ENCODE results near the gene ITPR1. TPM values are rescaled to one million over a fixed set of nuclear protein-coding genes. Genes with fewer than 3 reads are reported as not detected.

ITPR1 gene
- total and polyA plus RNA-seq, 2 experiments from 2014 or later: 6.8 to 21.0 TPM

DNA sequence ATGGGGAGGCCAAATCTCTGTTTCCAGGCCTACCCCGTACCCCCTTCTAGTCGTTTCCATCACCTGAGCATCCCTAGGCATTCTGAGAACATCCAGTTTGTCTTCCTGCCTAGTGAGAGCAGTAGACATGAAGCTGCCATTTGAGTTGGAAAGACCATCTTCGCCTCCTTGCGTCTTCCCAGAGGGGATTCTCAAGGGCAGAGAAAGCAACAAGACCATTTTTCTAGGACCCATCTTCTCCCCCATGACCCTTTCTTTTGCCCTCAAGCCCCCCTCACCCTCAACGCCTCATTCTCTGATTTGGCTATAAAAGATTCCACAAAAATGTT, 337.4 kb downstream of the ITPR1 start:
- Histone ChIP-seq H2AFZ (no peak overlapping the region), H3K9me2 (ENCODE audit: insufficient read depth) (no peaks in the 10 kb centered on the region), H3K4me3 (no peak overlapping the region), H3K4me2 (no peak overlapping the region), H4K20me1 (replicated peaks; ENCODE audit: insufficient read depth) (no peaks in the 10 kb centered on the region), H3K79me2 (replicated peaks; ENCODE audit: insufficient read depth) (no peaks in the 10 kb centered on the region), H3K27ac (ENCODE audit: low read depth) (no peak overlapping the region), H3K36me3 (ENCODE audit: insufficient read depth) (no peaks in the 10 kb centered on the region), H3F3A (replicated peaks; ENCODE audit: low read depth) (no peaks in the 10 kb centered on the region), H3K27me3 (ENCODE audit: insufficient read depth) (no peaks in the 10 kb centered on the region), H3K4me1 (ENCODE audit: insufficient read depth) (peaks cover under 1% of the 10 kb centered on the region; the same call in 1 of the 2 replicates)
- peaks cover 15% of the 10 kb centered on the region for H3K4me1 Mint-ChIP-seq
- no peak overlapping the region for H3K4me3 Mint-ChIP-seq
- no peaks in the 10 kb centered on the region for H3K27me3 Mint-ChIP-seq (ENCODE audit: insufficient read depth, low read depth, poor library complexity)
- no peak for ATAC-seq
- 0 out of 2 replicates have a peak overlapping the region, but pooled peaks have one; percentile 46 for H3K27ac Mint-ChIP-seq
- DNase-seq (ENCODE audit: low spot score): no peak
- TF ChIP-seq NANOG (IDR thresholded peaks at IDR 0.05; ENCODE audit: borderline replicate concordance) (no peak), ZNF114 (CRISPR knock-in tag; IDR thresholded peaks at IDR 0.05) (no peak), ZNF331 (CRISPR knock-in tag; IDR thresholded peaks at IDR 0.05; ENCODE audit: low read depth) (no peak), STAT1 (IDR thresholded peaks at IDR 0.05; ENCODE audit: unreplicated experiment) (no peak), JUNB (IDR thresholded peaks at IDR 0.05; ENCODE audit: unreplicated experiment) (no peak)
- TF ChIP-seq, protein P1, sequence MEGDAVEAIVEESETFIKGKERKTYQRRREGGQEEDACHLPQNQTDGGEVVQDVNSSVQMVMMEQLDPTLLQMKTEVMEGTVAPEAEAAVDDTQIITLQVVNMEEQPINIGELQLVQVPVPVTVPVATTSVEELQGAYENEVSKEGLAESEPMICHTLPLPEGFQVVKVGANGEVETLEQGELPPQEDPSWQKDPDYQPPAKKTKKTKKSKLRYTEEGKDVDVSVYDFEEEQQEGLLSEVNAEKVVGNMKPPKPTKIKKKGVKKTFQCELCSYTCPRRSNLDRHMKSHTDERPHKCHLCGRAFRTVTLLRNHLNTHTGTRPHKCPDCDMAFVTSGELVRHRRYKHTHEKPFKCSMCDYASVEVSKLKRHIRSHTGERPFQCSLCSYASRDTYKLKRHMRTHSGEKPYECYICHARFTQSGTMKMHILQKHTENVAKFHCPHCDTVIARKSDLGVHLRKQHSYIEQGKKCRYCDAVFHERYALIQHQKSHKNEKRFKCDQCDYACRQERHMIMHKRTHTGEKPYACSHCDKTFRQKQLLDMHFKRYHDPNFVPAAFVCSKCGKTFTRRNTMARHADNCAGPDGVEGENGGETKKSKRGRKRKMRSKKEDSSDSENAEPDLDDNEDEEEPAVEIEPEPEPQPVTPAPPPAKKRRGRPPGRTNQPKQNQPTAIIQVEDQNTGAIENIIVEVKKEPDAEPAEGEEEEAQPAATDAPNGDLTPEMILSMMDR (conservative IDR thresholded peaks at IDR 0.05; ENCODE audit: low read depth in 2 of 2): no peak
- H3K9me3 Mint-ChIP-seq: no peaks in the 10 kb centered on the region
- no peaks in the 10 kb centered on the region for H3K36me3 Mint-ChIP-seq (ENCODE audit: low read depth)

DNA sequence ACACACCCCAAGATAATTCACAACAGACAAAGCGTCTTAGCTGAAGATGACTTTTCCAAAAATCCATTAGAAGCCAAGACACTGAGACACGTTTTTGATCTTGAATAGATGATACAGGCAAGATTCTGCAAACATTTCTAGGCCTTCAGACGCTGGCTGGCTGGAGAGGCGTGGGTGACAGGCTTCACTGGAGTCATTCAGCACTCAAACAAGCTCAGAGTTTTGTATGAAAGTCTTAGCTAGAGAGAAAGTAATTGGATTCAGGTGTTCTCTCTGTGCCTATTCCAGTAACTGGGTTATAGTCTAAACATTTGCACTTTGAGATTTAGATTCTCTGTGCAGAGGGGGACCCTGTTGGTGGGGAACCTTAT, 338.4 kb downstream of the ITPR1 start:
- Histone ChIP-seq H3K79me2 (replicated peaks; ENCODE audit: insufficient read depth) (no peaks in the 10 kb centered on the region), H3K4me2 (no peak overlapping the region), H3K9me2 (ENCODE audit: insufficient read depth) (no peaks in the 10 kb centered on the region), H4K20me1 (replicated peaks; ENCODE audit: insufficient read depth) (no peaks in the 10 kb centered on the region), H2AFZ (no peak overlapping the region), H3K4me1 (ENCODE audit: insufficient read depth) (no peaks in the 10 kb centered on the region), H3F3A (replicated peaks; ENCODE audit: low read depth) (no peaks in the 10 kb centered on the region), H3K36me3 (ENCODE audit: insufficient read depth) (no peaks in the 10 kb centered on the region), H3K4me3 (no peak overlapping the region), H3K27ac (ENCODE audit: low read depth) (no peak overlapping the region), H3K27me3 (ENCODE audit: insufficient read depth) (no peaks in the 10 kb centered on the region)
- ATAC-seq (no peak), DNase-seq (ENCODE audit: low spot score) (no peak)
- H3K4me1 Mint-ChIP-seq: peaks cover 14% of the 10 kb centered on the region
- H3K9me3 Mint-ChIP-seq: no peaks in the 10 kb centered on the region
- no peak overlapping the region for H3K4me3 Mint-ChIP-seq
- H3K27me3 Mint-ChIP-seq (ENCODE audit: insufficient read depth, low read depth, poor library complexity): no peaks in the 10 kb centered on the region
- H3K36me3 Mint-ChIP-seq (ENCODE audit: low read depth): no peaks in the 10 kb centered on the region
- TF ChIP-seq NANOG (IDR thresholded peaks at IDR 0.05; ENCODE audit: borderline replicate concordance) (no peak), ZNF331 (CRISPR knock-in tag; IDR thresholded peaks at IDR 0.05; ENCODE audit: low read depth) (no peak), CREB1 (CRISPR knock-in tag; IDR thresholded peaks at IDR 0.05; ENCODE audit: low read depth) (no peak), JUNB (IDR thresholded peaks at IDR 0.05; ENCODE audit: unreplicated experiment) (no peak), STAT1 (IDR thresholded peaks at IDR 0.05; ENCODE audit: unreplicated experiment) (no peak)
- TF ChIP-seq, protein P2, sequence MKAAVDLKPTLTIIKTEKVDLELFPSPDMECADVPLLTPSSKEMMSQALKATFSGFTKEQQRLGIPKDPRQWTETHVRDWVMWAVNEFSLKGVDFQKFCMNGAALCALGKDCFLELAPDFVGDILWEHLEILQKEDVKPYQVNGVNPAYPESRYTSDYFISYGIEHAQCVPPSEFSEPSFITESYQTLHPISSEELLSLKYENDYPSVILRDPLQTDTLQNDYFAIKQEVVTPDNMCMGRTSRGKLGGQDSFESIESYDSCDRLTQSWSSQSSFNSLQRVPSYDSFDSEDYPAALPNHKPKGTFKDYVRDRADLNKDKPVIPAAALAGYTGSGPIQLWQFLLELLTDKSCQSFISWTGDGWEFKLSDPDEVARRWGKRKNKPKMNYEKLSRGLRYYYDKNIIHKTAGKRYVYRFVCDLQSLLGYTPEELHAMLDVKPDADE (IDR thresholded peaks at IDR 0.05): no peak
- TF ChIP-seq, protein P1 (conservative IDR thresholded peaks at IDR 0.05; ENCODE audit: low read depth in 2 of 2): no peak
- no peak overlapping the region for H3K27ac Mint-ChIP-seq

All from GM23338 (cell line).